Stimulated activated naive B cell treated with anti-CD40 and anti-IgM and Interleukin-4, amounts not matched to agents 10 μg/mL and 1 μg/mL and 100 μg/mL, for 72 hours (primary cell): ENCODE results near the gene NLGN4X.
"Not testable (repeated sequence)": the region's sequence is repeated elsewhere in the genome, so short reads cannot be mapped to it uniquely, and the experiment has no call there.

Source experiments
- ATAC-seq, 2 donors: fragments of 150-1000 bp; cut with Tn5 transposase; replicated peaks; 2 replicates each; pipeline ENCODE4 v1.10.0; 2021; ENCODE audit warnings: moderate library complexity in 1 of 2
- DNase-seq: peaks from one replicate; pipeline ENCODE4 v3.0.0; 2021
- H3K27ac Mint-ChIP-seq: one replicate; pipeline ENCODE4 v1.8.0; 2022; ENCODE audit warnings: mild to moderate bottlenecking, mixed read lengths
- H3K27me3 Mint-ChIP-seq, 2 donors: one replicate each; pipeline ENCODE4 v1.8.0; 2022; ENCODE audit warnings: mixed read lengths in 2 of 2
- H3K36me3 Mint-ChIP-seq, 2 donors: one replicate each; pipeline ENCODE4 v1.8.0; 2022; ENCODE audit warnings: mixed read lengths in 2 of 2, mild to moderate bottlenecking in 1 of 2
- H3K4me1 Mint-ChIP-seq, 2 donors: one replicate each; pipeline ENCODE4 v1.8.0; 2022; ENCODE audit warnings: mixed read lengths in 2 of 2, mild to moderate bottlenecking in 1 of 2
- H3K4me3 Mint-ChIP-seq, 2 donors: one replicate each; pipeline ENCODE4 v1.8.0; 2022; ENCODE audit warnings: mild to moderate bottlenecking in 2 of 2, mixed read lengths in 2 of 2, moderate library complexity in 1 of 2
- H3K9me3 Mint-ChIP-seq, 2 donors: one replicate each; pipeline ENCODE4 v1.8.0; 2022; ENCODE audit warnings: mixed read lengths in 2 of 2, mild to moderate bottlenecking in 1 of 2

NLGN4X gene

GRCh38 chrX:5916945-5917344 lies 311.7 kb downstream of the NLGN4X start:
- Mint-ChIP-seq H3K27ac (no peak overlapping the region), H3K4me3 (no peak overlapping the region), H3K36me3 (no peaks in the 10 kb centered on the region), H3K27me3 (peaks cover 0 to 6% of the 10 kb centered on the region in 2 donors), H3K9me3 (peaks cover 3 to 7% of the 10 kb centered on the region in 2 donors), H3K4me1 (no peaks in the 10 kb centered on the region)
- ATAC-seq (no peak), DNase-seq (no peak)

- no peaks in the 10 kb centered on the region for H3K36me3 Mint-ChIP-seq
- ATAC-seq, result no peak
- H3K4me1 Mint-ChIP-seq, result no peaks in the 10 kb centered on the region
- DNase-seq, result no peak
- no peak overlapping the region for H3K4me3 Mint-ChIP-seq
- H3K27ac Mint-ChIP-seq, result no peak overlapping the region
- peaks cover 3 to 7% of the 10 kb centered on the region in 2 donors for H3K9me3 Mint-ChIP-seq
- H3K27me3 Mint-ChIP-seq, result peaks cover 0 to 6% of the 10 kb centered on the region in 2 donors
Observed at GRCh38 chrX:5915783-5916182, 312.9 kb downstream of the NLGN4X start.

- Mint-ChIP-seq H3K27me3 (no peaks in the 10 kb centered on the region), H3K4me1 (no peaks in the 10 kb centered on the region), H3K9me3 (peaks cover 0 to 4% of the 10 kb centered on the region in 2 donors), H3K36me3 (no peaks in the 10 kb centered on the region), H3K27ac (no peak overlapping the region), H3K4me3 (no peak overlapping the region)
- ATAC-seq (no peak), DNase-seq (no peak)
Observed at GRCh38 chrX:5907207-5907606, 321.5 kb downstream of the NLGN4X start.

GRCh38 chrX:5903586-5904190 lies 325.0 kb downstream of the NLGN4X start:
- H3K36me3 Mint-ChIP-seq, H3K27ac Mint-ChIP-seq, ATAC-seq, H3K4me1 Mint-ChIP-seq, H3K9me3 Mint-ChIP-seq, DNase-seq, H3K4me3 Mint-ChIP-seq, H3K27me3 Mint-ChIP-seq: not testable (repeated sequence)

GRCh38 chrX:5898463-5898862 lies 330.2 kb downstream of the NLGN4X start:
- ATAC-seq, result no peak

GRCh38 chrX:5891378-5891777 lies 337.3 kb downstream of the NLGN4X start:
- ATAC-seq (no peak), DNase-seq (no peak)
- no peak overlapping the region for H3K27ac Mint-ChIP-seq
- H3K36me3 Mint-ChIP-seq, result no peaks in the 10 kb centered on the region
- no peaks in the 10 kb centered on the region for H3K4me1 Mint-ChIP-seq
- peaks cover 0 to 4% of the 10 kb centered on the region in 2 donors for H3K9me3 Mint-ChIP-seq
- H3K27me3 Mint-ChIP-seq, result peaks cover 0 to 3% of the 10 kb centered on the region in 2 donors
- H3K4me3 Mint-ChIP-seq, result no peak overlapping the region

More at GRCh38 chrX:5898463-5898862, 330.2 kb downstream of the NLGN4X start:
- DNase-seq, result no peak
- Mint-ChIP-seq H3K27me3 (peaks cover 0 to 3% of the 10 kb centered on the region in 2 donors), H3K27ac (no peak overlapping the region), H3K36me3 (no peaks in the 10 kb centered on the region), H3K9me3 (peaks cover 0 to 3% of the 10 kb centered on the region in 2 donors), H3K4me3 (no peak overlapping the region), H3K4me1 (no peaks in the 10 kb centered on the region)

GRCh38 chrX:5876984-5877596 lies 351.6 kb downstream of the NLGN4X start:
- DNase-seq, result no peak
- no peak for ATAC-seq
- Mint-ChIP-seq H3K36me3 (no peaks in the 10 kb centered on the region), H3K4me1 (no peaks in the 10 kb centered on the region), H3K27ac (no peak overlapping the region), H3K27me3 (no peaks in the 10 kb centered on the region), H3K9me3 (no peaks in the 10 kb centered on the region), H3K4me3 (no peak overlapping the region)

GRCh38 chrX:5870238-5870637 lies 358.4 kb downstream of the NLGN4X start:
- peaks cover 2 to 8% of the 10 kb centered on the region in 2 donors for H3K9me3 Mint-ChIP-seq
- no peak for DNase-seq
- ATAC-seq, result no peak
- H3K4me3 Mint-ChIP-seq, result no peak overlapping the region
- H3K36me3 Mint-ChIP-seq, result no peaks in the 10 kb centered on the region
- H3K27me3 Mint-ChIP-seq, result peaks cover 0 to 4% of the 10 kb centered on the region in 2 donors
- no peaks in the 10 kb centered on the region for H3K4me1 Mint-ChIP-seq
- H3K27ac Mint-ChIP-seq, result no peak overlapping the region

GRCh38 chrX:5869786-5870185 lies 358.9 kb downstream of the NLGN4X start:
- Mint-ChIP-seq H3K4me3 (no peak overlapping the region), H3K4me1 (no peaks in the 10 kb centered on the region), H3K9me3 (peaks cover 2 to 8% of the 10 kb centered on the region in 2 donors), H3K36me3 (no peaks in the 10 kb centered on the region), H3K27me3 (peaks cover 0 to 4% of the 10 kb centered on the region in 2 donors), H3K27ac (no peak overlapping the region)
- DNase-seq, result no peak
- no peak for ATAC-seq

GRCh38 chrX:5867778-5868177 lies 360.9 kb downstream of the NLGN4X start:
- H3K9me3 Mint-ChIP-seq, result peaks cover 5 to 8% of the 10 kb centered on the region in 2 donors
- ATAC-seq, result no peak
- H3K27me3 Mint-ChIP-seq, result peaks cover 0 to 4% of the 10 kb centered on the region in 2 donors

GRCh38 chrX:5857232-5857631 lies 371.4 kb downstream of the NLGN4X start:
- Mint-ChIP-seq H3K36me3 (no peaks in the 10 kb centered on the region), H3K27me3 (no peaks in the 10 kb centered on the region), H3K4me1 (no peaks in the 10 kb centered on the region), H3K27ac (no peak overlapping the region), H3K4me3 (no peak overlapping the region), H3K9me3 (no peaks in the 10 kb centered on the region)
- DNase-seq, result no peak
- ATAC-seq, result no peak

More at GRCh38 chrX:5867778-5868177, 360.9 kb downstream of the NLGN4X start:
- Mint-ChIP-seq H3K4me3 (no peak overlapping the region), H3K36me3 (no peaks in the 10 kb centered on the region), H3K4me1 (no peaks in the 10 kb centered on the region), H3K27ac (no peak overlapping the region)
- DNase-seq, result no peak

- no peaks in the 10 kb centered on the region for H3K36me3 Mint-ChIP-seq
- H3K4me1 Mint-ChIP-seq, result no peaks in the 10 kb centered on the region
- ATAC-seq, result no peak
- no peak overlapping the region for H3K4me3 Mint-ChIP-seq
- no peak overlapping the region for H3K27ac Mint-ChIP-seq
- DNase-seq, result no peak
- H3K9me3 Mint-ChIP-seq, result no peaks in the 10 kb centered on the region
- no peaks in the 10 kb centered on the region for H3K27me3 Mint-ChIP-seq
Observed at GRCh38 chrX:5852941-5853340, 375.7 kb downstream of the NLGN4X start.

- DNase-seq (no peak), ATAC-seq (no peak)
- Mint-ChIP-seq H3K9me3 (peaks cover 0 to 4% of the 10 kb centered on the region in 2 donors), H3K27ac (no peak overlapping the region), H3K36me3 (no peaks in the 10 kb centered on the region), H3K4me3 (no peak overlapping the region), H3K4me1 (peaks cover 0 to 5% of the 10 kb centered on the region in 2 donors), H3K27me3 (no peaks in the 10 kb centered on the region)
Observed at GRCh38 chrX:5842601-5843000, 386.1 kb downstream of the NLGN4X start.
